Esophagus muscularis mucosa (tissue), 4 donors: ENCODE results near the gene TIMM22.

Experiments used
- CTCF ChIP-seq, 3 experiments: fragments of 200-600 bp in 2 of 3; fragments of 450-650 bp in 1 of 3; sonication (generic) in 2 of 3; IDR thresholded peaks; one replicate each; pipeline ENCODE4 v1.5.1; 2017 to 2019; ENCODE audit warnings: antibody characterized with exemption in 3 of 3, mild to moderate bottlenecking in 2 of 3, moderate library complexity in 1 of 3
- EP300 ChIP-seq: sonication (generic); formaldehyde crosslinking; IDR thresholded peaks from one replicate; pipeline ENCODE4 v1.6.1; 2017; ENCODE audit warnings: antibody characterized with exemption
- POLR2A ChIP-seq: fragments of 450-650 bp; IDR thresholded peaks from one replicate; pipeline ENCODE4 v1.6.1; 2017; ENCODE audit warnings: antibody characterized with exemption, moderate library complexity, mild to moderate bottlenecking, low read depth
- POLR2AphosphoS5 ChIP-seq, 2 donors: sonication (generic); formaldehyde crosslinking; IDR thresholded peaks; one replicate each; pipeline ENCODE4 v1.6.1; 2017; ENCODE audit warnings: antibody characterized with exemption in 2 of 2

- no peak for TF ChIP-seq CTCF (IDR thresholded peaks at IDR 0.05)
- TF ChIP-seq EP300, result no peak
- TF ChIP-seq POLR2A, result no peak
- TF ChIP-seq POLR2AphosphoS5 (IDR thresholded peaks at IDR 0.05), result no peak
Observed at GRCh38 chr17:1021147-1021546, 24.2 kb downstream of the TIMM22 start.
